HCT116 (cell line): ENCODE results near the gene ISG20. TPM values are rescaled to one million over a fixed set of nuclear protein-coding genes. Genes with fewer than 3 reads are reported as not detected.

Source experiments
- ATAC-seq: fragments of 200-7000 bp; cut with Tn5 transposase; 2 replicates; pipeline ENCODE4 v1.9.1; 2020; ENCODE audit warnings: mild to moderate bottlenecking, moderate library complexity
- BruUV-seq: library from RNA; stranded (reverse); fragments of 400-500 nt; replicated peaks from 2 replicates; lab custom pipeline; 2021; lab: Mats Ljungman, UMichigan
- CTCF ChIA-PET: fragments of 300-600 bp; sonication (Branson Sonifier 250); formaldehyde crosslinking; loops from one replicate; lab custom pipeline; 2021; ENCODE audit warnings: antibody characterized with exemption; lab: Charles Lee
- POLR2A ChIA-PET: fragments of 300-600, 350-600 bp; sonication (Branson Sonifier 250); formaldehyde crosslinking; loops from one replicate; lab custom pipeline; 2021; ENCODE audit warnings: antibody characterized with exemption; lab: Charles Lee
- RAD21 ChIA-PET, 2 experiments: fragments of 300-600 bp; sonication (Branson Sonifier 250); formaldehyde crosslinking; loops; one replicate each; lab custom pipeline; 2023; ENCODE audit warnings: low total read pairs in 2 of 2; ENCODE audit not compliant: uncharacterized antibody in 2 of 2, unreplicated experiment in 2 of 2, low non-redundant PET in 1 of 2; lab: Charles Lee
- DNase-seq: peaks from one replicate; pipeline ENCODE4 v3.0.0-alpha.2; 2010; ENCODE audit warnings: low read depth, low spot score
- H2AFZ ChIP-seq: fragments of 200-600 bp; shearing (Covaris generic), sonication (generic); 2 replicates; pipeline ENCODE4 v1.6.1; 2017; ENCODE audit warnings: low read depth, mixed run types, mixed read lengths, antibody characterized with exemption, low read length; ENCODE audit not compliant: poor library complexity, severe bottlenecking
- H3K27ac ChIP-seq: 2 replicates; pipeline ENCODE4 v1.5.1; 2012; ENCODE audit warnings: low read depth, low read length
- H3K27me3 ChIP-seq: fragments of 200-600 bp; sonication (generic); 2 replicates; pipeline ENCODE4 v1.6.1; 2016; ENCODE audit warnings: mixed run types, low read length, mixed read lengths; ENCODE audit not compliant: insufficient read depth
- H3K36me3 ChIP-seq, 2 experiments: fragments of 200-500 bp in 1 of 2; fragments of 200-600 bp in 1 of 2; sonication (Bioruptor generic) in 1 of 2; sonication (generic) in 1 of 2; 2 replicates each; pipeline versions ENCODE4 v1.5.1 to v1.6.1; 2014 to 2016; ENCODE audit warnings: low read length in 2 of 2, inconsistent platforms in 1 of 2, mixed read lengths in 1 of 2, mixed run types in 1 of 2; ENCODE audit not compliant: insufficient read depth in 2 of 2, control insufficient read depth in 1 of 2
- H3K4me1 ChIP-seq, 2 experiments: fragments of 200-600 bp in 1 of 2; sonication (generic) in 1 of 2; 2 replicates each; pipeline versions ENCODE4 v1.5.1 to v1.6.1; 2012 to 2017; ENCODE audit warnings: low read length in 2 of 2, inconsistent platforms in 1 of 2, mild to moderate bottlenecking in 1 of 2, mixed read lengths in 1 of 2, mixed run types in 1 of 2, moderate library complexity in 1 of 2; ENCODE audit not compliant: insufficient read depth in 2 of 2, control insufficient read depth in 1 of 2
- H3K4me2 ChIP-seq: fragments of 200-600 bp; sonication (generic); 2 replicates; pipeline ENCODE4 v1.6.1; 2017; ENCODE audit warnings: mixed run types, low read length, mixed read lengths
- H3K4me3 ChIP-seq, 2 experiments: fragments of 200-600 bp in 1 of 2; sonication (generic) in 1 of 2; replicated peaks in 1 of 2; 2 replicates each; pipeline ENCODE4 v1.5.1; 2011 to 2016; ENCODE audit warnings: low read length in 2 of 2, control low read depth in 1 of 2, low read depth in 1 of 2, mild to moderate bottlenecking in 1 of 2, mixed read lengths in 1 of 2, mixed run types in 1 of 2
- H3K79me2 ChIP-seq: fragments of 200-600 bp; sonication (generic); 2 replicates; pipeline ENCODE4 v1.6.1; 2017; ENCODE audit warnings: mild to moderate bottlenecking, mixed run types, low read length, moderate library complexity, mixed read lengths; ENCODE audit not compliant: insufficient read depth
- H3K9ac ChIP-seq: fragments of 200-600 bp; sonication (generic); 2 replicates; pipeline ENCODE4 v1.6.1; 2016; ENCODE audit warnings: low read length, mixed read lengths
- H3K9me2 ChIP-seq: fragments of 200-600 bp; sonication (generic), shearing (Covaris generic); 2 replicates; pipeline ENCODE4 v1.6.1; 2017; ENCODE audit warnings: mixed run types, mild to moderate bottlenecking, moderate library complexity; ENCODE audit not compliant: insufficient read depth
- H3K9me3 ChIP-seq, 2 experiments: fragments of 200-500 bp in 1 of 2; fragments of 200-600 bp in 1 of 2; sonication (Bioruptor generic) in 1 of 2; sonication (generic) in 1 of 2; 2 replicates each; pipeline ENCODE4 v1.6.1; 2014 to 2017; ENCODE audit warnings: low read length in 2 of 2, mixed read lengths in 2 of 2, inconsistent platforms in 1 of 2, low read depth in 1 of 2, mild to moderate bottlenecking in 1 of 2, mixed run types in 1 of 2, moderate library complexity in 1 of 2; ENCODE audit not compliant: control insufficient read depth in 1 of 2, insufficient read depth in 1 of 2
- H4K20me1 ChIP-seq: fragments of 200-600 bp; sonication (generic), shearing (Covaris generic); 2 replicates; pipeline ENCODE4 v1.6.1; 2017; ENCODE audit warnings: mixed run types, mild to moderate bottlenecking, moderate library complexity; ENCODE audit not compliant: insufficient read depth
- CBX3 ChIP-seq: IDR thresholded peaks from 2 replicates; pipeline ENCODE4 v1.6.1; 2012; ENCODE audit warnings: low read depth
- CEBPB ChIP-seq: IDR thresholded peaks from 2 replicates; pipeline ENCODE4 v1.6.1; 2012; ENCODE audit warnings: low read depth
- EZH2 ChIP-seq: fragments of 200-600 bp; sonication (generic); IDR thresholded peaks from 2 replicates; pipeline ENCODE4 v1.6.1; 2017; ENCODE audit warnings: antibody characterized with exemption, mixed run types
- FOSL1 ChIP-seq: IDR thresholded peaks from 2 replicates; pipeline ENCODE4 v1.6.1; 2012; ENCODE audit warnings: low read depth
- JUND ChIP-seq: IDR thresholded peaks from 2 replicates; pipeline ENCODE4 v1.6.1; 2012
- POLR2A ChIP-seq: IDR thresholded peaks from 2 replicates; pipeline ENCODE4 v1.7.0; 2011; ENCODE audit warnings: borderline replicate concordance; ENCODE audit not compliant: insufficient read depth, insufficient read length; ENCODE audit errors: extremely low read depth
- RAD21 ChIP-seq: IDR thresholded peaks from 2 replicates; pipeline ENCODE4 v1.6.1; 2012; ENCODE audit warnings: low read depth, mild to moderate bottlenecking
- SIN3A ChIP-seq: IDR thresholded peaks from 2 replicates; pipeline ENCODE4 v1.6.1; 2012; ENCODE audit warnings: low read depth
- SRF ChIP-seq: IDR thresholded peaks from 2 replicates; pipeline ENCODE4 v1.6.1; 2012; ENCODE audit warnings: low read depth
- TCF7L2 ChIP-seq: IDR thresholded peaks from 2 replicates; pipeline ENCODE4 v1.7.0; 2011; ENCODE audit warnings: borderline replicate concordance, inconsistent platforms; ENCODE audit not compliant: insufficient read depth, insufficient read length; ENCODE audit errors: extremely low read depth
- YY1 ChIP-seq: IDR thresholded peaks from 2 replicates; pipeline ENCODE4 v1.6.1; 2011; ENCODE audit warnings: low read length, low read depth, moderate library complexity, mild to moderate bottlenecking; ENCODE audit not compliant: insufficient replicate concordance; ENCODE audit errors: extremely low read depth
- ZFX ChIP-seq: fragments of 450-650 bp; IDR thresholded peaks from 2 replicates; pipeline ENCODE4 v1.6.1; 2017
- ZNF274 ChIP-seq: fragments of 200-500 bp; sonication (Bioruptor generic); IDR thresholded peaks from 2 replicates; pipeline ENCODE4 v1.6.1; 2014; ENCODE audit warnings: mild to moderate bottlenecking, low read depth, low read length, inconsistent platforms
- intact Hi-C: fragments of 100-400 bp; cut with micrococcal nuclease; formaldehyde crosslinking; loops from 2 replicates; pipeline ENCODE4 v1.10.0; 2022
- total RNA-seq: library from RNA; stranded (reverse); gene quantifications from one replicate; pipeline ENCODE4 v1.2.1, GENCODE V29; 2021; ENCODE audit not compliant: unreplicated experiment
- TF ChIP-seq, protein P1 (sequence below), 3 experiments: fragments of 200-600 bp in 1 of 3; sonication (generic) in 1 of 3; IDR thresholded peaks in 2 of 3; conservative IDR thresholded peaks in 1 of 3; 2 replicates each; pipeline ENCODE4 v1.5.1; 2012 to 2017; ENCODE audit warnings: low read depth in 2 of 3, low read length in 2 of 3, antibody characterized with exemption in 1 of 3, borderline replicate concordance in 1 of 3, control low read depth in 1 of 3, mild to moderate bottlenecking in 1 of 3, mixed read lengths in 1 of 3, mixed run types in 1 of 3, moderate library complexity in 1 of 3; ENCODE audit not compliant: insufficient read depth in 1 of 3
- TF ChIP-seq, protein P2 (sequence below): IDR thresholded peaks from 2 replicates; pipeline ENCODE4 v1.6.1; 2012
- TF ChIP-seq, protein P3 (sequence below): IDR thresholded peaks from 2 replicates; pipeline ENCODE4 v1.6.1; 2012; ENCODE audit warnings: low read depth
- TF ChIP-seq, protein P4 (sequence below): IDR thresholded peaks from 2 replicates; pipeline ENCODE4 v1.6.1; 2012

ISG20 gene
- total RNA-seq, 1 experiment from 2014 or later: 11.0 TPM

DNA sequence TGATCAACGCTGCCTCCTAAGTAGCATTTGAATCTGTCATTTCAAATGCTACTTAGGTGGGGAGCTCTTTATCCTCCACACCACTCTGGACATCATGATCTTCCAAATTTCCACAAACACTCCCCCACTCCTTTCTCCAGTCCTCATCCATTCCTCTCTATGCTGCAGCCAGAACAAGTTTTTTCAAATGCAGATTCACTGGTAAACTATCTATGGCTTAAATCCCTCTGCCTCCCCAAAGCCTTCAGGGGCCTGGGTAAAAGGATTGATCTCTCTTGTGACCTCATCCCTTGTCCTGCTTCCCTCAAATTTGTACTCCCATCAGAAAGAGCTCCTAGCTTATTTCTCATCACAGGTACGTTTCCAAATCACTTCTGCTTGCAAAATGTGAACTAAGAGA is 19.0 kb upstream of the ISG20 start:
- Histone ChIP-seq H3K4me2 (no peak overlapping the region), H3K79me2 (peaks cover 38% of the 10 kb centered on the region), H3K4me1 (peaks cover 15 to 44% of the 10 kb centered on the region in 2 experiments), H3K36me3 (peaks cover 0 to 4% of the 10 kb centered on the region in 2 experiments; a peak in 1 of 4 replicates), H3K9me2 (no peaks in the 10 kb centered on the region), H2AFZ (peak overlapping the region; percentile 42), H4K20me1 (peaks cover 16% of the 10 kb centered on the region; the same call in 1 of the 2 replicates), H3K27me3 (no peaks in the 10 kb centered on the region)
- no peak for DNase-seq
- ChIA-PET POLR2A (no interaction called here), RAD21 (no interaction called here), CTCF (no interaction called here)
- BruUV-seq: no TSS peak
- no peak for ATAC-seq
- intact Hi-C loops: no loop called here
- no peak for TF ChIP-seq EZH2
- no peak for TF ChIP-seq JUND
- no peak for TF ChIP-seq YY1
- TF ChIP-seq, protein P1, sequence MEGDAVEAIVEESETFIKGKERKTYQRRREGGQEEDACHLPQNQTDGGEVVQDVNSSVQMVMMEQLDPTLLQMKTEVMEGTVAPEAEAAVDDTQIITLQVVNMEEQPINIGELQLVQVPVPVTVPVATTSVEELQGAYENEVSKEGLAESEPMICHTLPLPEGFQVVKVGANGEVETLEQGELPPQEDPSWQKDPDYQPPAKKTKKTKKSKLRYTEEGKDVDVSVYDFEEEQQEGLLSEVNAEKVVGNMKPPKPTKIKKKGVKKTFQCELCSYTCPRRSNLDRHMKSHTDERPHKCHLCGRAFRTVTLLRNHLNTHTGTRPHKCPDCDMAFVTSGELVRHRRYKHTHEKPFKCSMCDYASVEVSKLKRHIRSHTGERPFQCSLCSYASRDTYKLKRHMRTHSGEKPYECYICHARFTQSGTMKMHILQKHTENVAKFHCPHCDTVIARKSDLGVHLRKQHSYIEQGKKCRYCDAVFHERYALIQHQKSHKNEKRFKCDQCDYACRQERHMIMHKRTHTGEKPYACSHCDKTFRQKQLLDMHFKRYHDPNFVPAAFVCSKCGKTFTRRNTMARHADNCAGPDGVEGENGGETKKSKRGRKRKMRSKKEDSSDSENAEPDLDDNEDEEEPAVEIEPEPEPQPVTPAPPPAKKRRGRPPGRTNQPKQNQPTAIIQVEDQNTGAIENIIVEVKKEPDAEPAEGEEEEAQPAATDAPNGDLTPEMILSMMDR (IDR thresholded peaks at IDR 0.05 in 2 of 3, conservative IDR thresholded peaks at IDR 0.05 in 1 of 3; ENCODE audit: borderline replicate concordance in 1 of 3, insufficient read depth in 1 of 3, low read depth in 2 of 3, low read length in 2 of 3): no peak
- no peak for TF ChIP-seq CEBPB
- TF ChIP-seq, protein P2, sequence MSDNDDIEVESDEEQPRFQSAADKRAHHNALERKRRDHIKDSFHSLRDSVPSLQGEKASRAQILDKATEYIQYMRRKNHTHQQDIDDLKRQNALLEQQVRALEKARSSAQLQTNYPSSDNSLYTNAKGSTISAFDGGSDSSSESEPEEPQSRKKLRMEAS: no peak
- no peak for TF ChIP-seq POLR2A
- TF ChIP-seq CBX3: no peak
- TF ChIP-seq TCF7L2: no peak
- TF ChIP-seq, protein P3, sequence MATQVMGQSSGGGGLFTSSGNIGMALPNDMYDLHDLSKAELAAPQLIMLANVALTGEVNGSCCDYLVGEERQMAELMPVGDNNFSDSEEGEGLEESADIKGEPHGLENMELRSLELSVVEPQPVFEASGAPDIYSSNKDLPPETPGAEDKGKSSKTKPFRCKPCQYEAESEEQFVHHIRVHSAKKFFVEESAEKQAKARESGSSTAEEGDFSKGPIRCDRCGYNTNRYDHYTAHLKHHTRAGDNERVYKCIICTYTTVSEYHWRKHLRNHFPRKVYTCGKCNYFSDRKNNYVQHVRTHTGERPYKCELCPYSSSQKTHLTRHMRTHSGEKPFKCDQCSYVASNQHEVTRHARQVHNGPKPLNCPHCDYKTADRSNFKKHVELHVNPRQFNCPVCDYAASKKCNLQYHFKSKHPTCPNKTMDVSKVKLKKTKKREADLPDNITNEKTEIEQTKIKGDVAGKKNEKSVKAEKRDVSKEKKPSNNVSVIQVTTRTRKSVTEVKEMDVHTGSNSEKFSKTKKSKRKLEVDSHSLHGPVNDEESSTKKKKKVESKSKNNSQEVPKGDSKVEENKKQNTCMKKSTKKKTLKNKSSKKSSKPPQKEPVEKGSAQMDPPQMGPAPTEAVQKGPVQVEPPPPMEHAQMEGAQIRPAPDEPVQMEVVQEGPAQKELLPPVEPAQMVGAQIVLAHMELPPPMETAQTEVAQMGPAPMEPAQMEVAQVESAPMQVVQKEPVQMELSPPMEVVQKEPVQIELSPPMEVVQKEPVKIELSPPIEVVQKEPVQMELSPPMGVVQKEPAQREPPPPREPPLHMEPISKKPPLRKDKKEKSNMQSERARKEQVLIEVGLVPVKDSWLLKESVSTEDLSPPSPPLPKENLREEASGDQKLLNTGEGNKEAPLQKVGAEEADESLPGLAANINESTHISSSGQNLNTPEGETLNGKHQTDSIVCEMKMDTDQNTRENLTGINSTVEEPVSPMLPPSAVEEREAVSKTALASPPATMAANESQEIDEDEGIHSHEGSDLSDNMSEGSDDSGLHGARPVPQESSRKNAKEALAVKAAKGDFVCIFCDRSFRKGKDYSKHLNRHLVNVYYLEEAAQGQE: no peak
- TF ChIP-seq ZNF274: no peak
- no peak for TF ChIP-seq SIN3A
- no peak for TF ChIP-seq RAD21
- no peak for TF ChIP-seq FOSL1
- no peak for TF ChIP-seq ZFX
- TF ChIP-seq, protein P4, sequence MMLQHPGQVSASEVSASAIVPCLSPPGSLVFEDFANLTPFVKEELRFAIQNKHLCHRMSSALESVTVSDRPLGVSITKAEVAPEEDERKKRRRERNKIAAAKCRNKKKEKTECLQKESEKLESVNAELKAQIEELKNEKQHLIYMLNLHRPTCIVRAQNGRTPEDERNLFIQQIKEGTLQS: no peak
- TF ChIP-seq SRF: no peak
- TF ChIP-seq, all 23 proteins: peak for 0
- Histone ChIP-seq H3K9me3 (no peaks in the 10 kb centered on the region), H3K9ac (no peak overlapping the region), H3K4me3 (no peak overlapping the region), H3K27ac (no peak overlapping the region)
